ENCODE results near the gene FKBP2. TPM values are rescaled to one million over a fixed set of nuclear protein-coding genes. Genes with fewer than 3 reads are reported as not detected.

The FKBP2 gene
- total RNA-seq, 1 donor from 2014 or later = 50.0 TPM

DNA sequence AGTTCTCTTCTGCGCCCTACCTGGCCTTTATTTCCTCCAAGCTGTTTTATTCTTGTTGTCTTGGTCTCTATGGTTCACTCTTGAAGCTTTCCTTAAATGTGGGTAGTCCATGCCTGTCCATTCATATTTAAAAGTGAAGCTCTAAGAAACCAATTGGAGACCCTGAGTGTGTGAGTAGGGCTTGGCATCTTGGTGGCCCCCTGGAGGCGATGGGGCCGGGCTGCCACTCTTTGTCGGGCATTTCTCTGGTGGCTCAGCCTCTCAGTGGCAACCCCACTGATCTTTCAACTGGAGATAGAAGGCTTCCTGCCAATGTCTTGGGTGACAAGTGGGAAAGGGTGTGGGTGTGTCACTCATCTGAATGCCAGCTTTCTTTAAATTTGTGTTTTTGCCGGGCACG, 24.0 kb upstream of the FKBP2 start:
- ATAC-seq (no peak), DNase-seq (no peak)
- intact Hi-C loops (cut with micrococcal nuclease) = no loop called here

GRCh38 chr11:64218628-64219353, 22.1 kb upstream of the FKBP2 start:
- ATAC-seq (no peak), DNase-seq (no peak)
- intact Hi-C loops (cut with micrococcal nuclease) = no loop called here

GRCh38 chr11:64219354-64219684, 21.6 kb upstream of the FKBP2 start:
- ATAC-seq (no peak), DNase-seq (no peak)

GRCh38 chr11:64219755-64220154, 21.1 kb upstream of the FKBP2 start:
- ATAC-seq (no peak), DNase-seq (no peak)
- intact Hi-C loops (cut with micrococcal nuclease) = no loop called here

More at GRCh38 chr11:64219354-64219684, 21.6 kb upstream of the FKBP2 start:
- intact Hi-C loops (cut with micrococcal nuclease) = no loop called here

DNA sequence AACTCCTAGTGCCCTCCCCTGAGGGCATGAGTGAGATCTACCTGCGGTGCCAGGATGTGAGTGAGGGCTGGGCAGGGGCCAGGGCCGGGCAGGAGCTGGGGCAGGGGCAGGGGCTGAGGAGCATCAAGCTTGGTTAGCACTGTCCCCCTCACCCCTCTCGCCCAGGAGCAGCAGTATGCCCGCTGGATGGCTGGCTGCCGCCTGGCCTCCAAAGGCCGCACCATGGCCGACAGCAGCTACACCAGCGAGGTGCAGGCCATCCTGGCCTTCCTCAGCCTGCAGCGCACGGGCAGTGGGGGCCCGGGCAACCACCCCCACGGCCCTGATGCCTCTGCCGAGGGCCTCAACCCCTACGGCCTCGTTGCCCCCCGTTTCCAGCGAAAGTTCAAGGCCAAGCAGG, 20.6 kb upstream of the FKBP2 start:
- DNase-seq = no peak
- intact Hi-C loops (cut with micrococcal nuclease) = no loop called here
- ATAC-seq = no peak

GRCh38 chr11:64220798-64221197, 20.1 kb upstream of the FKBP2 start:
- ATAC-seq = no peak
- no peak for DNase-seq

DNA sequence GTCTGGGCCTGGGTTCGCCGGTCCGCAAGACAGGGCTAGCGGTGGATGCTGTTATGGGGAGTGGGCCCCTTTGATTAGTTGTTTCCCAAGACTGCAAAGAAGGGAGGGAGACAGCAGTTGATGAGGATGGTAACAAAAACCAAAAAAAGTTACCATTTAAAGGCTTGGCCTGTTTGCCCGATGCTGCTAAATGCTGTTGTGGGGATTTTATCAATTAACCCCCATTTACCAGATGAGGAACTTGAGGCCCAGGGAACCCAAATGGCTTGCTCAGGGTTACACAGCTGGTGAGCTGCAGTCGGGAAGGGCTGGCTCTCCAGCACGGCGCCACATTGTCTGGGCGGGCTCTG, 18.3 kb upstream of the FKBP2 start:
- DNase-seq = no peak
- no peak for ATAC-seq
- intact Hi-C loops (cut with micrococcal nuclease) = no loop called here

More at GRCh38 chr11:64220798-64221197, 20.1 kb upstream of the FKBP2 start:
- intact Hi-C loops (cut with micrococcal nuclease) = no loop called here

- ATAC-seq (no peak), DNase-seq (peak; percentile 41)
Measured at GRCh38 chr11:64223001-64223651, 17.8 kb upstream of the FKBP2 start.

GRCh38 chr11:64224151-64224890, 16.6 kb upstream of the FKBP2 start:
- DNase-seq (no peak), ATAC-seq (no peak)
- intact Hi-C loops (cut with micrococcal nuclease) = no loop called here

More at GRCh38 chr11:64223001-64223651, 17.8 kb upstream of the FKBP2 start:
- intact Hi-C loops (cut with micrococcal nuclease) = no loop called here

GRCh38 chr11:64224891-64225607, 15.8 kb upstream of the FKBP2 start:
- ATAC-seq = no peak
- DNase-seq = no peak
- intact Hi-C loops (cut with micrococcal nuclease) = no loop called here

DNA sequence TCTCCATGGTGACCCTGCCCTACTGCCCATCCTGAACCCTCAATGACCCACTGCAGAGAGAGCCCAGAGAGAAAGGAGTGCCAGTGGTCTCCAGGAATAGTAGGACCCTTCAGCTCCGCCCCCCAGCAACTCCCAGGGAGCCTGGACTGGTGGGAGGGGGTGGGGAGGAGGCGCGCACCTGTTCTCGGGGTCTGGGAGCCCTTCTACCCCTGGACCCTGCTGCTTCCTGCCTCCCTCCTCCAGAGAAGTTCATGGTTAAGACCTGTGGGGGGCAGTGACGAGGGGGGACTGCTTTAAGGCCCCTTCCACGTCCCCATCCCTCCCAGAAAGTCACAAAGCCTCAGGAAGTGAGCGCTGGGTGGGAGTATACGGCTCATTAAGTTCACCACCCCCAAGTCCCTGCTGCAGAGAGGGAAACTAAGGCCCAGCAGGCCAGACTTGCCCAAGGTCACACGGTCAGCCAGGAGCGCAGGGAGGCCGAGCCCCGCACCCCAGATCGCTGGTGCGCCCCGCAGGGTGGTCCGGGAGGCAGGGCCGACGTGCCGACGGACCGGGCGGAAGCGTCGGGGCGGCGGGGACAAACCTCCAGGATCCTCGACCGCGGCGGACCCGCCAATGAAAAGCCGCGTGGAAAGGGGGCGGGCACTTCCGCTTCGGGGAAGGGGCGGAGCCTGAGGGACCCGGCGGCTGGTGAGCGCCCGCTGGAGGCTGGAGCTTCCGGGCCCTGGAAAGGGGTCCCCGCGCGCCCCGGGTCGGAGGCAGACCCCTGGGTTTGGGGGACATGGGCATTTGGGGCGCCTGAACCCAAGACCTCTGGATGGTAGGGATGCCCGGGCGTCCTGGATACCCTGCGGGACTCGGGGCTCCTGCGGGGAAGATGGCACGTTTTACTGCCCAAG, 15.0 kb upstream of the FKBP2 start, which contains the start of the genes NUDT22 and TRPT1:
Gene NUDT22, plus strand, starts transcription at position 667 of the 899 bp plus-strand sequence. CDS start 379 bp downstream, outside the sequence.
Gene TRPT1, minus strand, starts transcription at position 579 of the 899 bp plus-strand sequence. Its CDS starts 326 bp downstream, at position 253.
- ATAC-seq (peak; percentile 81), DNase-seq (peak; percentile 95)
- intact Hi-C loops (cut with micrococcal nuclease) = no loop called here

DNA sequence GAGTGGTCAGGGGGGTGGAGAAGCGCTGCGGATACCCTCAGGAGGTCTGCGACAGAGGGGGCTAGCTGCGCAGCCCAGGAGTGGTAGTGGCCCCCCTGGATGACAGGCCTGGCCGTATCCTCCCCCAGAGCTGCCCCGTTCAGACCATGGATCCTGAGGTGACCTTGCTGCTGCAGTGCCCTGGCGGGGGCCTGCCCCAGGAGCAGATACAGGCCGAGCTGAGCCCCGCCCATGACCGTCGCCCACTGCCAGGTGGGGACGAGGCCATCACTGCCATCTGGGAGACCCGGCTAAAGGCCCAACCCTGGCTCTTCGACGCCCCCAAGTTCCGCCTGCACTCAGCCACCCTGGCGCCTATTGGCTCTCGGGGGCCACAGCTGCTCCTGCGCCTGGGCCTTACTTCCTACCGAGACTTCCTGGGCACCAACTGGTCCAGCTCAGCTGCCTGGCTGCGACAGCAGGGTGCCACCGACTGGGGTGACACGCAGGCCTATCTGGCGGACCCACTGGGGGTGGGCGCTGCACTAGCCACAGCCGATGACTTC, 14.3 kb upstream of the FKBP2 start:
- DNase-seq (peak; percentile 78), ATAC-seq (peak; percentile 47)
- intact Hi-C loops (cut with micrococcal nuclease) = no loop called here

DNA sequence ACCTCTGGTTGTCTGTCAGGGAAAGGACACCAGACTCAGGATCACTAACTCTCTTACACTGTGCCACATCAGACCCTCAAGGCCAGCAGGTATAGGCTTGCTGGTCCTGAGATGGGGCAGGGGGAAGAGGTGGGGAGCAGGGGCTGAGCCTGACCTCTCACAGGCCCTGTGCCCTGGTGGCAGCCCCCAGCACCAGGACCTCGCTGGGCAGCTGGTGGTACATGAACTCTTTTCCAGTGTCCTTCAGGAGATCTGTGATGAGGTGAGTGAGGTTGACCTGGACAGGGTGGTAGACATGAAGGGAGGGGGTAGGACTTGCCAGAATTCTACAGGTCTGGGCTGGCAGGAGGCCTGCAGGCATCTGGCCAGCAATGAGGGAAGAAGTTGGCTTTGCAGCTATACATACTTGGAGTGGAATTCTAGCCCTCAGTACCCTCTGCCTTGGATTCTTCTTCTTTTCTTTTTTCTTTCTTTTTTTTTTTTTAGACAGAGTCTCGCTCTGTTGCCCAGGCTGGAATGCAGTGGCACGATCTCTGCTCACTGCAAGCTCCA, 13.4 kb upstream of the FKBP2 start:
- ATAC-seq (no peak), DNase-seq (no peak)
- intact Hi-C loops (cut with micrococcal nuclease) = no loop called here

- ATAC-seq = no peak
Measured at GRCh38 chr11:64229090-64229743, 11.7 kb upstream of the FKBP2 start.

GRCh38 chr11:64229744-64230170, 11.1 kb upstream of the FKBP2 start:
- no peak for DNase-seq
- intact Hi-C loops (cut with micrococcal nuclease) = no loop called here

More at GRCh38 chr11:64229090-64229743, 11.7 kb upstream of the FKBP2 start:
- intact Hi-C loops (cut with micrococcal nuclease) = no loop called here
- DNase-seq = no peak

DNA sequence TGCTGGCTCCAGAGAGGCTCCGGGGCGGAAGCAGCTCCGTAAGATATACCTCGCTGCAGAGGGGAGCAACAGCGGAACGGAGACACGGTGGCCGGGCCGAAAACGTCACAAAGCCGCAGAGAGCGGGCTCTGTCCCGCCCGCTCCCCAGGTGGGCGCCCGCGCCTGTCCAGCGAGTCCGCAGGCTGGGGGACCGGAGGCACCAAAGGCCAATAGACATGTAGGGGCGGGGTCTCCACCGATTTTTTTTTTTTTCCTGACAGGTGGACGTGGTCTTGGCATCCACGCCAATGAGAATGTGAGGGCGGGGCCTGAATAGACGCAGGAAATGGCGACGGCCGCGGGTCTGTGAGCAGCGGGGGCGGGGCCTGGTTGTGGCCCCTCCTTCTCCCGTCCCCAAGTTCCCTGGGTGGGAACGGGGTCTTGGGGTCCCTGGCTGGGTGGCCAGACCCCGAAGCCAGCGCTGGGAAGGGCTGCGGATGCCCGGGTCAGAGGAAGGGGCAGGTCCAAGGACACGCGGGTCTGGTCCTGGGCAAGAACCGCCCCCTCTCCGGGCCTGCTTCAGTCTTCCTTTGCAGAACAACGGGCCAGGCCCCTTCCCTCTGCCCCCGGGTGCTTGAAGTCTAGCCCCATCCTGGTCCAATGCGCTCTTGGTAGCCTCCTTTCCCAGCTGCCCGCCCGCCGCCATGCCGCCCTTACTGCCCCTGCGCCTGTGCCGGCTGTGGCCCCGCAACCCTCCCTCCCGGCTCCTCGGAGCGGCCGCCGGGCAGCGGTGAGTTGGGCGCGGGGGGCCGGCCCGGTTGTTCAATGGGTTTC, 10.5 kb upstream of the FKBP2 start, which contains the start of gene DNAJC4:
Gene DNAJC4, plus strand, starts transcription at position 378 of the 814 bp plus-strand sequence. Its CDS starts 307 bp downstream, at position 685.
- DNase-seq (peak; percentile 96), ATAC-seq (peak; percentile 64)

More at GRCh38 chr11:64229744-64230170, 11.1 kb upstream of the FKBP2 start:
- ATAC-seq = no peak

More for the DNA sequence above, 10.5 kb upstream of the FKBP2 start, which contains the start of gene DNAJC4:
- intact Hi-C loops (cut with micrococcal nuclease) = no loop called here

Data from left ventricle myocardium superior (tissue), 1 donor.